SK-N-MC (cell line): Measurements from ENCODE around the gene PDE4D.

Experiments
- EZH2 ChIP-seq: fragments of 200-600 bp; sonication (generic); IDR thresholded peaks from one replicate; pipeline ENCODE4 v1.6.1; 2017; ENCODE audit warnings: antibody characterized with exemption
- FOXP2 ChIP-seq: optimal IDR thresholded peaks from 2 replicates; pipeline ENCODE3; 2011; ENCODE audit warnings: mild to moderate bottlenecking, moderate library complexity; ENCODE audit not compliant: insufficient read depth; ENCODE audit errors: extremely low read length, control extremely low read depth
- POLR2AphosphoS5 ChIP-seq: IDR thresholded peaks from 2 replicates; pipeline ENCODE4 v1.6.1; 2012; ENCODE audit warnings: mild to moderate bottlenecking, low read depth, low read length, borderline replicate concordance

GRCh38 chr5:59757442-59757841 lies 136.1 kb downstream of the PDE4D start:
- TF ChIP-seq EZH2 (no peak), POLR2AphosphoS5 (no peak), FOXP2 (no peak)
